Tibial nerve (tissue), 3 donors: ENCODE results near the gene MOV10L1.

Experiments used
- POLR2A ChIP-seq, 2 donors: fragments of 450-650 bp; IDR thresholded peaks; one replicate each; pipeline ENCODE4 v1.6.1; 2017; ENCODE audit warnings: antibody characterized with exemption in 2 of 2, mild to moderate bottlenecking in 2 of 2, moderate library complexity in 2 of 2
- TF ChIP-seq, protein P1 (sequence below), 5 experiments: fragments of 200-600 bp in 3 of 5; fragments of 450-650 bp in 2 of 5; sonication (generic) in 3 of 5; IDR thresholded peaks; one replicate each; pipeline ENCODE4 v1.5.1; 2016 to 2019; ENCODE audit warnings: antibody characterized with exemption in 5 of 5, mild to moderate bottlenecking in 3 of 5, moderate library complexity in 2 of 5

DNA sequence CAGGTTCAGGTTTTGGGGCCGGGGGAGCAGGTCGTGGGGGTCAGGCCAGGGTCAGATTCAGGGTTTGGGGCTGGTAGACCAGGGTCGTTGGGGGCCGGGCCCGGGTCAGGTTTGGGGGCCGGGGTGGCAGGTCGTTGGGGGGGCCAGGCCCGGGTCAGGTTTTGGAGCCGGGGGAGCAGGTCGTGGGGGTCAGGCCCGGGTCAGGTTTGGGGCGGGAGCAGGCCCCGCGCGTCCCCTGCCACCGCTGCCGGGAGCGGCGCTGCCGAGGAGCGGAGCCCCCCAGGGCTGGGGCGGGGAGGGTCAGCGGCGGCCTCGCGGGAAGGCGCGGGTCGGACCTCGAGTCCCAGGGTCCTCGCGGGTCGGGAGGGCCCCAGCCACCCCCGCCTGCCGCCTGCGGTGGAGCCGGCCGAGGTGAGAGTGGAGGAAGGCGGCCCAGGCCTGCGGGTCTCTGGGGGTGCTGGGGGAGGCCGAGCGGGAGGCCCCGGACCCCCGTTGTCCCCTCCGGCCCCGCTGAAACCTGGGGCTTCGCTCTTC is 96.4 kb downstream of the MOV10L1 start:
- TF ChIP-seq POLR2A (IDR thresholded peaks at IDR 0.05): no peak
- TF ChIP-seq, protein P1, sequence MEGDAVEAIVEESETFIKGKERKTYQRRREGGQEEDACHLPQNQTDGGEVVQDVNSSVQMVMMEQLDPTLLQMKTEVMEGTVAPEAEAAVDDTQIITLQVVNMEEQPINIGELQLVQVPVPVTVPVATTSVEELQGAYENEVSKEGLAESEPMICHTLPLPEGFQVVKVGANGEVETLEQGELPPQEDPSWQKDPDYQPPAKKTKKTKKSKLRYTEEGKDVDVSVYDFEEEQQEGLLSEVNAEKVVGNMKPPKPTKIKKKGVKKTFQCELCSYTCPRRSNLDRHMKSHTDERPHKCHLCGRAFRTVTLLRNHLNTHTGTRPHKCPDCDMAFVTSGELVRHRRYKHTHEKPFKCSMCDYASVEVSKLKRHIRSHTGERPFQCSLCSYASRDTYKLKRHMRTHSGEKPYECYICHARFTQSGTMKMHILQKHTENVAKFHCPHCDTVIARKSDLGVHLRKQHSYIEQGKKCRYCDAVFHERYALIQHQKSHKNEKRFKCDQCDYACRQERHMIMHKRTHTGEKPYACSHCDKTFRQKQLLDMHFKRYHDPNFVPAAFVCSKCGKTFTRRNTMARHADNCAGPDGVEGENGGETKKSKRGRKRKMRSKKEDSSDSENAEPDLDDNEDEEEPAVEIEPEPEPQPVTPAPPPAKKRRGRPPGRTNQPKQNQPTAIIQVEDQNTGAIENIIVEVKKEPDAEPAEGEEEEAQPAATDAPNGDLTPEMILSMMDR (IDR thresholded peaks at IDR 0.05): no peak
